HL-60/S4 (cell line): ENCODE results near the gene ZNF695.

ENCODE experiments used
- in situ Hi-C: fragments of 300-500 bp; cut with MboI; formaldehyde crosslinking; loops from 2 replicates; pipeline ENCODE4 v1.14.3; 2022; ENCODE audit warnings: low sequenced_read_pairs

Gene ZNF695

GRCh38 chr1:246959944-246960693 is 47.7 kb downstream of the ZNF695 start:
- in situ Hi-C loops, result loop anchor here (10.0 to 25.0 kb wide), 2 partner anchors 265 to 527 kb away; no protein-coding TSS in a partner anchor

GRCh38 chr1:246954126-246954525 is 53.7 kb downstream of the ZNF695 start:
- in situ Hi-C loops, result loop anchor here (25.0 kb wide), 1 partner anchor 533 kb away; no protein-coding TSS in a partner anchor

- in situ Hi-C loops, result loop anchor here (25.0 kb wide), 1 partner anchor 536 kb away; no protein-coding TSS in a partner anchor
Measured at GRCh38 chr1:246951413-246951812, 56.4 kb downstream of the ZNF695 start.

- in situ Hi-C loops, result loop anchor here (25.0 kb wide), 1 partner anchor 537 kb away; no protein-coding TSS in a partner anchor
Measured at GRCh38 chr1:246949956-246950355, 57.9 kb downstream of the ZNF695 start.

GRCh38 chr1:246947255-246947654 is 60.6 kb downstream of the ZNF695 start:
- in situ Hi-C loops, result no loop called here

GRCh38 chr1:246946366-246946765 is 61.5 kb downstream of the ZNF695 start:
- in situ Hi-C loops, result no loop called here
